Measurements from ENCODE around the gene CAMLG. TPM values are rescaled to one million over a fixed set of nuclear protein-coding genes. Genes with fewer than 3 reads are reported as not detected.

Gene CAMLG
- total and polyA plus RNA-seq, 2 of the 13 experiments (the other 11 are each of a cell fraction or from before 2014, with no cell fraction given) = 14.2 to 19.8 TPM

DNA sequence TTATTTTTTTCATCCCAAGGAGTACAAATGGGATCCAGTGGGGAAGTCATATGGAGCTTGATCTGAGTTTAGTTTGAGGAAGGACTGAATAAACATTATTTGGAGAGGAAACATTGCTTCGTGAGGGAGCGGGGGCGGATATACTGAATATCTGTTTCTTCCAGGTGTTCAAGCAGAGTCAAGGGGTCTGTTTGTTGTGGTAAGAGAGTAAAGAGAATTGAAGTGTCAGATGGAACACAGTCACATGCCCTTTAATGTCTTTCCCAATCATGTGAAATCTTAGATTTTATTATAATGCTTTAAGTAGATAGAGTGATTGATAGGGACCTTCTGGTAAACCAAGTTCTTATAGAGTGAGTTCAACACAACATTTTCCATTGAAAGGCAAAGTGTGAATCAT, 53.9 kb downstream of the CAMLG start:
- Histone ChIP-seq H4K20me1 (ENCODE audit: insufficient read depth, low read length) (no peaks in the 10 kb centered on the region), H3K79me2 (ENCODE audit: insufficient read depth, low read length) (no peaks in the 10 kb centered on the region), H3K9me3 (ENCODE audit: low read length) (no peaks in the 10 kb centered on the region), H3K27me3 (ENCODE audit: control insufficient read depth in 1 of 2, insufficient read depth in 2 of 2, low read length in 2 of 2) (no peaks in the 10 kb centered on the region), H3K9ac (ENCODE audit: insufficient read depth, low read depth, low read length) (no peak overlapping the region), H3K4me1 (ENCODE audit: insufficient read depth, low read length) (no peaks in the 10 kb centered on the region), H3K27ac (ENCODE audit: extremely low read length, insufficient read depth, low read length) (no peak overlapping the region), H2AFZ (ENCODE audit: low read length) (no peak overlapping the region), H3K4me2 (ENCODE audit: low read depth, low read length) (no peak overlapping the region), H3K36me3 (replicated peaks in 1 of 2; ENCODE audit: control insufficient read depth in 1 of 2, insufficient read depth in 2 of 2, low read length in 2 of 2) (peaks cover 11 to 86% of the 10 kb centered on the region in 2 experiments), H3K4me3 (replicated peaks in 1 of 3; ENCODE audit: insufficient read depth in 1 of 3, low read depth in 2 of 3, low read length in 3 of 3) (no peak overlapping the region)
- WGBS (ENCODE audit: low lambda C conversion rate) = 98% methylated on average over 3 of the region's 3 CpGs
- ATAC-seq = no peak
- intact Hi-C loops (cut with micrococcal nuclease; ENCODE audit: unreplicated experiment) = no loop called here
- in situ Hi-C loops (cut with HindIII; ENCODE audit: extremely low pct_ligation_motif_present, low pct_unique_long_range_greater_than_20kb) = no loop called here
- CTCF ChIA-PET (ENCODE audit: low intra/inter-chr PET ratio, low total read pairs) = no interaction called here
- POLR2A ChIA-PET = no interaction called here
- no peak for DNase-seq (ENCODE audit: low spot score)
- TF ChIP-seq ZNF33A (CRISPR knock-in tag; IDR thresholded peaks at IDR 0.05; ENCODE audit: borderline replicate concordance) (no peak), ZNF841 (CRISPR knock-in tag; IDR thresholded peaks at IDR 0.05; ENCODE audit: borderline replicate concordance) (no peak), MTF2 (CRISPR knock-in tag; IDR thresholded peaks at IDR 0.05; ENCODE audit: borderline replicate concordance) (no peak), FIP1L1 (IDR thresholded peaks at IDR 0.05; ENCODE audit: borderline replicate concordance, insufficient read depth, low read depth, low read length) (no peak), SMYD3 (CRISPR knock-in tag; IDR thresholded peaks at IDR 0.05) (no peak), ATF1 (CRISPR knock-in tag; IDR thresholded peaks at IDR 0.05) (no peak), NFRKB (IDR thresholded peaks at IDR 0.05) (no peak), ZMAT3 (CRISPR knock-in tag; conservative IDR thresholded peaks at IDR 0.05) (no peak), SETDB1 (CRISPR knock-in tag; IDR thresholded peaks at IDR 0.05; ENCODE audit: borderline replicate concordance) (no peak), EHMT2 (IDR thresholded peaks at IDR 0.05; ENCODE audit: borderline replicate concordance, low read depth, low read length) (no peak), SIN3A (IDR thresholded peaks at IDR 0.05; ENCODE audit: borderline replicate concordance, low read depth, low read length) (no peak), GPN1 (CRISPR knock-in tag; IDR thresholded peaks at IDR 0.05; ENCODE audit: borderline replicate concordance) (no peak), ZNF562 (CRISPR knock-in tag; IDR thresholded peaks at IDR 0.05; ENCODE audit: borderline replicate concordance) (no peak)
- TF ChIP-seq, protein P1, sequence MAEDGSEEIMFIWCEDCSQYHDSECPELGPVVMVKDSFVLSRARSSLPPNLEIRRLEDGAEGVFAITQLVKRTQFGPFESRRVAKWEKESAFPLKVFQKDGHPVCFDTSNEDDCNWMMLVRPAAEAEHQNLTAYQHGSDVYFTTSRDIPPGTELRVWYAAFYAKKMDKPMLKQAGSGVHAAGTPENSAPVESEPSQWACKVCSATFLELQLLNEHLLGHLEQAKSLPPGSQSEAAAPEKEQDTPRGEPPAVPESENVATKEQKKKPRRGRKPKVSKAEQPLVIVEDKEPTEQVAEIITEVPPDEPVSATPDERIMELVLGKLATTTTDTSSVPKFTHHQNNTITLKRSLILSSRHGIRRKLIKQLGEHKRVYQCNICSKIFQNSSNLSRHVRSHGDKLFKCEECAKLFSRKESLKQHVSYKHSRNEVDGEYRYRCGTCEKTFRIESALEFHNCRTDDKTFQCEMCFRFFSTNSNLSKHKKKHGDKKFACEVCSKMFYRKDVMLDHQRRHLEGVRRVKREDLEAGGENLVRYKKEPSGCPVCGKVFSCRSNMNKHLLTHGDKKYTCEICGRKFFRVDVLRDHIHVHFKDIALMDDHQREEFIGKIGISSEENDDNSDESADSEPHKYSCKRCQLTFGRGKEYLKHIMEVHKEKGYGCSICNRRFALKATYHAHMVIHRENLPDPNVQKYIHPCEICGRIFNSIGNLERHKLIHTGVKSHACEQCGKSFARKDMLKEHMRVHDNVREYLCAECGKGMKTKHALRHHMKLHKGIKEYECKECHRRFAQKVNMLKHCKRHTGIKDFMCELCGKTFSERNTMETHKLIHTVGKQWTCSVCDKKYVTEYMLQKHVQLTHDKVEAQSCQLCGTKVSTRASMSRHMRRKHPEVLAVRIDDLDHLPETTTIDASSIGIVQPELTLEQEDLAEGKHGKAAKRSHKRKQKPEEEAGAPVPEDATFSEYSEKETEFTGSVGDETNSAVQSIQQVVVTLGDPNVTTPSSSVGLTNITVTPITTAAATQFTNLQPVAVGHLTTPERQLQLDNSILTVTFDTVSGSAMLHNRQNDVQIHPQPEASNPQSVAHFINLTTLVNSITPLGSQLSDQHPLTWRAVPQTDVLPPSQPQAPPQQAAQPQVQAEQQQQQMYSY (CRISPR knock-in tag; IDR thresholded peaks at IDR 0.05) = no peak
- no TSS peak for BruUV-seq (replicated peaks)
- no peak for FAIRE-seq
